ENCODE data around the gene ST6GALNAC3.
"Not testable (repeated sequence)": the region's sequence is repeated elsewhere in the genome, so short reads cannot be mapped to it uniquely, and the experiment has no call there.

Gene ST6GALNAC3

DNA sequence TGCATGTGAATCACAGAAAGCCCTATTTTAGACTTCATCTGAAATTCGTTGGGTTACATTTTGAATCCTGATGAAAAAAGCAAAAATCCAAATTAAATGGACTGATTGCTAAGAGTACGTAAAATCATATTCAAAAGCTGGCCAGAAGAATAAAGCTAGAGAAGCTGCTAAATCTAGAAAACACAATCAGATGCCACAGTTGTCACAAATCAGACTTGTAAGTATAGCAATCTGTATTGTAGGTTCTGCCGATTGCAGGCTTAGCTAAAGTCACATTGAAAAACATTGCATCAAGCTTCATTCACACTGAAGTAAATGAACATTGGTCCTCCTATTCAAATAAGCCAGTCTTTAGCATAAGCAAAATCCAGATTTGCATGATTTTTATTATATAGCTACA is 557.6 kb downstream of the ST6GALNAC3 start:
- no peak for DNase-seq (ENCODE audit: low read depth in 2 of 2)

DNA sequence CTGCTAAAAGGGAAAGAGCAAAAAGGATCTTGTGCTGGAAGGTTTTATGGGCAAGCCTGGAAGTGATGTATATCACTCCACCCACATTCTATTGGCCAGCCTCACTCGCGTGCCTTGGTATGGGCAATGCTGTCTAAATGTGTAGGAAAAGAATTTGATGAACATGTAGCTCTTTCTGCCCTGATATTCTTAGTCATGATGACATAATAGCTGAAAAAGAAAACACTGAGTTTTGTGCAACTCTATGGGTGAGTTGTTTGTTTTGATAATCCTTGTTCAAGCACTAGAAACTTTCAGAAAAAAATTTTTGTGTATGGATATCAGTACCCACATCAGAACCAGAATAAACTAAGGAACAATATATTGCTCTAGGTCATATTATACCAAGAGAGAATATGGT is 561.2 kb downstream of the ST6GALNAC3 start:
- no peak for DNase-seq (ENCODE audit: low read depth in 2 of 2)

DNA sequence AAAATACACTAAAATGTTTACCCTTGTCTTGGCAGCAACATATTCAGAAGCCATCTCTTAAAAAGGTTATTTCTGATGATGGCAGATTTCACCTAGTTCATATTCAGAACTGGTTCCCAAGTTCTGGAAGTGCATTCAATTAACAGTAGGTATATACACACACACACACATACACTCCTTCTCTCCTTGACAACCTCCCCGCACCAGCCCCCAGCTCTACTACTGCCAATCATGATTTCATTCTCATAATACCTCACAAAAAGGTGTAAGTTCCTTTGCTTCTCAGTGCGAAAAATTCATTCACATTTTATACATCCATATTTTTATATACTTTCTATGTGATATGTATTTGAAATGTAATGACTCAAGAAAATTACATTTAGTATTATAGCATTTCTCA is 564.6 kb downstream of the ST6GALNAC3 start:
- DNase-seq (ENCODE audit: low read depth in 2 of 2), result no peak

DNA sequence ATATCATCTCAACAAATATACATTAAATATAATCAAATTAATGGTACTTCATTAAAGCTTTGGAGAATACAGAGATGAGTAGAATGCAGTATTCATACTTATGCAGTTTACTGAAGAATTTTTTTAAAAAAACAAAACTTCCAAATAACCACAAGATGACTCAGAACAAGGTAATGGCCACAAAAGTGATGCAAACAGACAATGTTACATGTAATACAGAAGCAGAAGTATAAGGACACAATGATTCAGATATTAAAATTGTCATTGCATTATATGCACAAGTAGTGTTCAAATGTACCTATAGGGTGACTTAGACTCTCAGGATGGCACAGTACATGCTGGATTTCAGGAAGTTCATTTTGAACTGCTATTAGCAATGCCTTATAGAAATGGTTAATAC is 565.5 kb downstream of the ST6GALNAC3 start:
- DNase-seq (ENCODE audit: low read depth in 2 of 2), result no peak

DNA sequence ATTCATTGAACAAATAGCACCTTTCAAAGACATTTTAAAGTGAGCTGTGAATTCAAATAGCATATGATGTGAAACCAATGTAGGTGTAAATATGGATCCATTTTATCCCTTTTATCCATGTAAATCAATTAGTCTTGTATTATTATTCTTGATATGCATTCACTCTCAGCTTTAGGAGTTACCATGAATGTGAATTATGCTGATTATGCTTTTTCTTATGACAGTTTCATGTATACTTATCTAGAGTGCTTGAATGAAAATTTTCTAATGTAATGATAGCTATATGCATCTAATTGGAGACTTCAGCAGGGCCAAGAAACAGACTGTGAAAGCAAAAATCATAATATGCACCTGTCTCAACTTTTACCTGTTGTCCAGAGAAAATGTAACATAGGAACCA is 566.2 kb downstream of the ST6GALNAC3 start:
- no peak for DNase-seq (ENCODE audit: low read depth in 2 of 2)

DNA sequence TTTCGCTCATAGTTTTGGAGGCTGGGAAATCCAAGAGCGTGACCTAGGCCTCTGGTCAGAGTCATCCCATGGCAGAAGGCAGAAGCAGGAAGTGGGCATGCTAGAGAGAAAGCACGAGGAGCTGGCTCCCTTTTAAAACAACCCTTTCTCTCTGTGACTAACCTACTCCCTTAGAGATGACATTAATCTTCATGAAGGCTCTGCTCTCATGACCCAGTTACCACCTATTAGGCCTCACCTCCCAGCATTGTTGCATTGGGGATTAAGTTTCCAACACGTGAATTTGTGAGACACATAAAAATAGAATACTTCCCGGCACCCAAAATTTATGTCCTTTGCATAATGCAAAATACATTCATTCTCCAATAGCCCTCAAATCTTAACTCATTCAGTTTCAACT is 569.6 kb downstream of the ST6GALNAC3 start:
- no peak for DNase-seq (ENCODE audit: low read depth in 2 of 2)

DNA sequence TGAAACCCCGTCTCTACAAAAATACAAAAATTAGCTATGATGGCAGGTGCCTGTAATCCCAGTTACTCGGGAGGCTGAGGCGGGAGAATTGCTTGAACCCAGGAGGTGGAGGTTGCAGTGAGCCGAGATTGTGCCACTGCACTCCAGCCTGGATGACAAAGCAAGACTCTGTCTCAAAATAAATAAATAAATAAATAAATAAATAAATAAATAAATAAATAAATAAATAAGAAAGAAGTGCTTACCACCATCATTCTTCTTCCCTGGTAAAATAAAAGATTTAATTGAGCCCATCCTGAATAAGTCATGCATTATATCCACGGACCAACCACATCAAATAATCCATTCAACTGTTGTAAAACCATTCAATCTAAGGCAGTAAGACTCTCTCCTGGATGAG is 578.3 kb downstream of the ST6GALNAC3 start:
- not testable (repeated sequence) for DNase-seq (ENCODE audit: low read depth in 2 of 2)

DNA sequence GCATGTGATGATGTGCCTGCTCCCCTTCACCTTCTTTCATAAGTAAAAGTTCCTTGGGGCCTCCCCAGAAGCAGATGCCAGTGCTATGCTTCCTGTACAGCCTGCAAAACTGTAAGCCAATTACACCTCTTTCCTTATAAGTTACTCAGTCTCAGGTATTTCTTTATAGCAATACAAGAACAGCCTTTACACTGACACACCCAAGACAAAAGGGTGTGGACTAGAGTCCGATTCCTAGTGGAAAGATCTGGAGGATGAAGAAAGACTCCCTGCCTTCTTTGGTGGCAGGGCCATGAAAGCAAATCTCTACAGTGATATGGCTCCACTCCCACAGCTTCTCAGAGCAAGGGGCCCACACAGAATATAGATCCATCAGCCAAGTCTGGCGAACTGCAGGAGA is 583.1 kb downstream of the ST6GALNAC3 start:
- DNase-seq (ENCODE audit: low read depth in 2 of 2), result no peak

DNA sequence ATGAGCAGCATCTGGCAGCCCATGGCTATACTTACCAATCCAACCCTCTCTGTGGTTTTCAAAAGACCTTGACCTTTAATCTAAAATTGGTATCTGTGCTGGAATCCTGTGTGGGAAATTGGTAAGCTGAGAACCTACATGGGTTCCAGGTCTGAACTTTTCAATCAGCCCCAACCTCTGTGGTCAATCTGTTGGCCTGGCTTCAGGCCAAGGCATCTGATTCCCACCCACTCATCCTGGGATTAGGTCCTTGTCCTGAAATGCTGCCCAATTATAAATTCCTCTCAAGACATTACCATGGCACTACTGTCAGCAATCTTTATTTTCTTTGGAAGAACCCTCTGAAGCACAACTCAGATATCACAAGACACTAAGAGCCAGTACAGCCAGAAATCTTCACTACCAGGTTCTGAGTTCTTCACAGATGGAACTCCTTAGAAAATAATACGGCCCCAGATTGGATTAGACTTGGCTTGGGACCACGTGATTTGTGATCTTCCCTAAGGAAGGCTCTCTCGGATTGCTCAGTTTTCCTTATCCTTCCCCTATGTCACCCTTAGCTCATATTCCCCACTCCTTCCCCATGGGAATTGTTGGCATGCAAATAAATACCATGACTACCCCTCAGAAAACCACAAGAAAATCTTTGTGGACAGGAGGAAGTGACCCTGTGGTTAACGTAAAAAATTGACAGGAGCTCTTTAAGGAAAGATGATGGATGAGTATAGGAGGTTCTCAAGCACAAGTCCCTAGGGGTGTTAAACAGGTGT is 584.8 kb downstream of the ST6GALNAC3 start:
- no peak for DNase-seq (ENCODE audit: low read depth in 2 of 2)

DNA sequence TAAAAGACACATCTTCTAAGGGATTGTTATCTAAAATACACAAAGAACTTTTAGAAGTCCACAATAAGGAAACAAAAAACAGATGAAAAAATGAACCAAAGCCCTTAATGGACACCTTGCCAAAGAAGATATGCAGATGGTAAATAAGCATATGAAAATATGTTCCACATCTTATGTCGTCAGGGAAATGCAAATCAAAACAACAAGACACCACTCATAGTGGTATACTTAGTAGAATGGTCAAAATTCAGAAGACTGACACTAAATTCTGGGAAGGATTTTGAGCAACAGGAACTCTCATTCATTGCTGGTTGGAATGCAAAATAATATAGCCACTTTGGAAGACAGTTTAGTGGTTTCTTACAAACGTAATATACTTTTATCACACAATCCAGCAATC is 587.0 kb downstream of the ST6GALNAC3 start:
- no peak for DNase-seq (ENCODE audit: low read depth in 2 of 2)

DNA sequence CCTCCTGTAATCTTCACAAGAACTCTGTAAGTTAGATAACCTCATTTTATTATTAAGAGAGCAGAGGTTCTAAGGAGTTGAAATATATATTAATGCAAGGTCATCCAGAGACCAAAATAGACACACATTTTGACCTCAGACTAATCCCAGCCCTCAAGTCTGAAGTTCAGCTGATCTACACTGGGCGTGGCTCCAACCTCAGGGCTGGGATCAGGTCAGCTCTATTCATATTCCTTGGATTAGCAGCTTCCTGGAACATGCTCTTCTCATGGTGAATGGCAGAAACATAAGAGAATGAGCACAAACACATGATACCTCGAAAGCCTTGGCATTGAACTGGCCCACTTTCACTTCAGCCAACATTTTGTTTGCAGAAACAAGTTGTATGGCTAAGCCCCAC is 592.0 kb downstream of the ST6GALNAC3 start:
- DNase-seq (ENCODE audit: low read depth in 2 of 2), result no peak

DNA sequence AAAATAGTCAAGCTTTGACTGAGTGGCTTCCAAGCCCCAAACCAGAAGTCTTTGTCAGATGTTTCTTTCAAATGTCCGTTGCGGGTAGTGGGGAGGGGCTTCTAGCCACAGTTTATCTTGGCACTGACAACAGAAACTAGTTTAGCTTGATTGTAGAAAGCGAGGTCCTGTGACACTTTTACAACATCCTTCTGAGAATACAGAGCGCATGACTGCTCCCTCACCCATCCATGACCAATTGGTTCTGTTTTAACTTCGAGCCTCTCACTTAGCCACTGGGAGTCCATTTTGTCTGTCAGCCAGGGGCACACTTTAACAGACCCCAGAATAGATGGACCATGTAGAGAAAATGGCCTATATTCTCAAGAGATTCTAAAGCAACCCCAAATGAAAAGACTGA is 593.5 kb downstream of the ST6GALNAC3 start:
- no peak for DNase-seq (ENCODE audit: low read depth in 2 of 2)

DNA sequence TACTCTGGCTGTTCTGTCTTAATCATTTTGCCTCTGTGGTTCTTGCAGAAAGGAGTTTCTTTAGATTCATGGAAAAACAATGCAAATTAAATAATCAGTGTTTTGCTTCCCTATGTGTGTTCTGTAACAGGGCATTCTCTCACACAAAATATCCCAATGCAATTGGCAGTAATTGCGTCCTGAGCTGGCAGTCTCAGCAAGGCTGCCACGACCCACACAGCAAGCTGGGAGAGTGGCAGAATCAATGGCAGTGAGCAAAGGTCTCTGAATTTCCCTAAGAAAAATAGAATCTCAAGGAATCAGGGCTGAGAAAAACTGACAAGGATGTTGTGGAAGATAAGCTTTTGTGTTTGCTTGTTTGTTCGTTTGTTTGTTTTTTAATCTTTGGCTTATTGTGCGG is 594.6 kb downstream of the ST6GALNAC3 start:
- no peak for DNase-seq (ENCODE audit: low read depth in 2 of 2)

DNA sequence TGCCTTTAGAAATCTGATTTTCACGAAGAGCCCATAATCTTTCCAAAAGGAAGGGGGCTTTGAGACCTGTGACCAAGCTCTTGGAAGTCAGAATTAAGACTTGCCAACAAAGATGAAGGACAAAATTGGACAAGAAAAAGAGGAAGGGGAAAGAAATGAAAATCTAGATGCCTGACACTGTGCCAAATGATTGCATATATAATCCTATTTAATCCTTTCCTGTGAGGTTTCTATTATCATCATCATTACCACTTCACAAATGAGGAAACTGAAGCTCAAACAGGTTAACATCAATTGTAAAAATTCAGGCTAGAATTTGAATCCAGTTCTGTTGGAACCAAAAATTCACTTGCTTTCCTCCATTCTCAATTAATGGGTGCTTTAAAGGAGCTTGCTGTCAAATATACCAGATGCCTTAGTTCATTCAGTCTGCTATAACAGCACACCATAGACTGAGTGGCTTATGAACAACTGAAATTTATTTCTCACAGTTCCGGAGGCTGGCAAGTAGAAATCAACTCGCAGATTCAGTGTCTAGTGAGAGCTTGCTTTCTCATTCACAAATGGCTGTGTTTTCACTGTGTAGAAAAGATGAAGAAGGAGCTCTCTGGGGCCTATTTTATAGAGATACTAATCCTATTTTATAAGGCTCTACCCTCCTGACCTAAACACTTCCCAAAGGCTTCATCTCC is 595.2 kb downstream of the ST6GALNAC3 start:
- no peak for DNase-seq (ENCODE audit: low read depth in 2 of 2)

DNA sequence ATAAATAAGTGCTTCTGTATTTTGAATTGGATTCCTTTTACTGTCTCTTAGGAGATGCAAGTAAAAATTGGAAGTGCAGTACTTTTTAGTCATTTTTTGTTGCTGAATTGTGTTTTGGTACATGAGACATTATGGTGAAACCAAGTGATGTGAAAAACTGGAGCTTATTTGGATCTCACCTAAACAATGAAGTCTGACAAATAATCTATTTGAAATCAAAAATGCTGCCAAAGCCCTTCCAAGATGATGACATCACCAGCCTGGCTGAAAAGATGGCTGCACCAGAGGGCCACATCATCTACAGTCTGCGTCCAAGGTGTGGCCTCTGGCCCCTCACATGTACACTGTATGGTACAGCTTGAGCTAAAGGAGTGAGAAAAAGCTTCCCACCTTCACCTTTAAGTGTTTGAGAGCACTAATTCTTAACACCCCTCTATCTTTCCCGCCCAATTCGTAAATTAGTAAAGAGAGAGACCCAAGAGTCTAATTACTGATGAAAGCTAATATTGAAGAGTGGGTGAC is 600.2 kb downstream of the ST6GALNAC3 start:
- no peak for DNase-seq (ENCODE audit: low read depth in 2 of 2)

DNA sequence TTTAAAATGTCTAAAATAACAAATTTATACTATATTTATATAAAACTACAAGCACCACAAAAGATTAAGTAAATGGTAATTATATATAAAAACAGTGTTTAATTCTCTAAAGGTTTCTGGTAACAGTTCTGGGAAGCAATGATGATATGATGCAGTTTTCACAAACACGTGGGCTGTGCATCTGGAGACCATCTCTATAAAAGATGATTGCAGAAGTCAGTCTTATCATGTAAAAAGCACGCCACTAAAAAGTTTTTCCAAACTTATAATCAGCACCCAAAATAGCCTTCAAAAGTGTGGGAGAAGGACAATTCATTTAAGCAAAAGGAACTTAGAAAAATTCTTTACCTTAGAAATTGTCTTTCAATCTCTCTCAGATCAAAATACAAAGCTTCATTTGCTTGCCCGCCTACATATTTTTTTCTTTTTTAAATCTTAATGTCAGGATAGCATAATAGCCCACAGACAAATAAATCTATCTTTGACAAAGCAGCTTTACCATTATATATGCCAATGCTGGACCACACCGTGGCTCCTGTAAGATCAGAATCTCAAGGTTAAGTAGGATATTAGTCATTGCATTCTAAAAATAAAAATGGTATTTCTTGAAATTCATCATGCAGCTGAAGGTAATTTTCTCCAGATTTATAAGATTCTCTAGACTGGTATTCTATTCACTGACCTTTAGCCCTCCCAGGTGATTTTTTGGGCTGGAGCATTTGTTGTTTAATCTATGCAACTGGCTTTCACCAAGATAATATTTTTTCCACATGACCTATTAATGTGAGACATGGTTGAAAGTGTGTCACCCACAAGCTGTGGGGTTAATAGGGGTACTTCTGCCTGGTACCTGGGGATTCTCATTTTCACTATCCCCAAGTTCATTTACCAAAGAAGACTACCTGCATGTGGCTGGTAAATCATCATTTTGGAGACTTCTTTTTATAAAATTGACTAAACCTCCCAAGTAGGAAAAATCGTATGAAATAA is 603.2 kb downstream of the ST6GALNAC3 start:
- DNase-seq (ENCODE audit: low read depth in 2 of 2), result no peak

DNA sequence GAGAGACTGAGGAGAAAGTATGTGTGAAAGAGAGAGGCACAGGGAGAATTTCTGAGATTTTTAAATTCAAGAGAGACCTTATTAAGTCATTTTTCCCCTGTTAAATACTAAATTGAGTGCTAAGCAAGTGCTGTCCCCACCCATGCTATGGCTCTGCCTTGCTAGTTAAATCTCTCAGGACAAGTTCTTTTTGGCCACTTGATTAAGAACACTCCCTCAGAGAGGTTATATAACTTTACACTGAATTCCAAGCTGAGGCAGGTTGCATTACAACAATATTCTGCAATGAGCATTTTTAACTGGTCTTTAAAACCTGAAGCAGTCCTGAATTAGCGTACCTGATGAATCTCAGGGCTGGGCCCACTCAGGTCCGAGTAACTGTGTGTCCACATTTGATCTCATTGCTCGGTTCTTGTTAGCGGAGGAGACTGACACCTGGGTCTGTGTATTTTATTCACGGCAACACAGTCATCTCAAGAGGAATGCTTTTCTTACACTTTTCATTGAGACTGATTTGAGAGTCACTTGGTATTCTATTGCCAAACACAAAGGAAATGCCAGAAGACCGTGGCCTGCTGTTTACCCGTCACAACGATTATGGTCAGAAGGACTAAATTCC is 605.1 kb downstream of the ST6GALNAC3 start:
- no peak for DNase-seq (ENCODE audit: low read depth in 2 of 2)

DNA sequence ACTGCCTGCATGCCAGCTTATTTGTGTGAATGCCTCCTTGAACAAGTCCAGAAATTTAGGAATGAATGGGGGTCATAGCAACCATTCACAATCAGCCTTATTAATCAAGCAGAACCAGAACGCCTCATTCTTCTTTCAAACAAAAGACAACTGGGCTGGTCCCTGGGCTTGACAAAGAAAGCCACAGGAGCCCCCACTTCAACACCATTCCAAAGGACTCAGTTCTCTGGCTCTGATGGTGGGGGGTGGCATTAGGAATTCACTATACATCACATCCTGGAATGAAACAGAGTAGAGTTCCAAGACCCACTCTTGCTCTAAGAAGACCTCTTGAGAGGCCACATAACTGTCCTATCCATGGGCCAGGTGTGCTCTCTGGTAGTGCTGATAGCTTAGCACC is 606.1 kb downstream of the ST6GALNAC3 start:
- no peak for DNase-seq (ENCODE audit: low read depth in 2 of 2)

DNA sequence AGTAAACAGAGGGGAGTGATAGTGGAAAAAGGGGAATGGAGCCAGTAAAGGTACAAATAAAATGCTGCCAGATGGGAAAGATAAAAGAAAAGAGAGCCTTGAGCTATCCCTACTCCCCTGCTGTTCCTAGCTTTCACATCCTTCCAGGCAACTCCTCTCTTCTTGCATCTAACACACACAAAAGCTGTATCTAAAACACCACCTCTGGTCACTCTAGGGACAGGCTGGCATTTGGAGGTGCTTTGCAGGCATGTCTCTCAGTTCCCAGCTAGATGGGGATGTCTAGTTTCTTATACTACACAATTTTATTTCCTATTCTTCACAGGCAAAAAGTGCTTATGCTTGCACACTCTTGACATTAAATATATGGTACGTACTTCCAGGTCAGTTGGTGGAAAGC is 607.6 kb downstream of the ST6GALNAC3 start:
- DNase-seq (ENCODE audit: low read depth in 2 of 2), result no peak

Data from stimulated activated CD4-positive, alpha-beta T cell treated with anti-CD3 and anti-CD28 coated beads, Interleukin-12 subunit alpha, Interleukin-12 subunit beta, amount 100 ng/mL, for 24 hours (primary cell).